Renal pelvis (tissue), 12 donors: Measurements from ENCODE around the gene HSD17B8. TPM values are rescaled to one million over a fixed set of nuclear protein-coding genes. Genes with fewer than 3 reads are reported as not detected.
A peak's percentile ranks its signal among the peaks of the same experiment; 100 is the strongest.

Source experiments
- DNase-seq: peaks from one replicate; pipeline ENCODE4 v3.0.0-alpha.2; 2013
- long read RNA-seq, 16 experiments: transcript quantifications; one replicate each; lab custom pipeline, GENCODE V29; 2026
- polyA plus RNA-seq, 3 donors: library from polyadenylated mRNA; unstranded; fragments of 120-200 nt; gene quantifications; one replicate each; pipeline ENCODE4 v1.2.1, GENCODE V29; 2013; ENCODE audit not compliant: insufficient read length in 3 of 3

Gene HSD17B8
- polyA plus RNA-seq: 10 to 100 TPM; 28.0 to 31.6 (median 31.2) TPM
- long read RNA-seq, donor 1, transcript HSD17B8-203 (9 exons, 990 nt): major isoform, 10 of 10 reads
- long read RNA-seq, donor 1, partial matches to known transcripts: 0 of 10 reads
- long read RNA-seq, donor 1, other reads (novel, unspliced or antisense): 0 of 10 reads
- long read RNA-seq, donor 2, transcript HSD17B8-203 (9 exons, 990 nt): major isoform, 25 of 32 reads
- long read RNA-seq, donor 2, partial matches to known transcripts: 7 of 32 reads
- long read RNA-seq, donor 2, other reads (novel, unspliced or antisense): 0 of 32 reads
- long read RNA-seq, donor 3, transcript HSD17B8-203 (9 exons, 990 nt): major isoform, 11 of 11 reads
- long read RNA-seq, donor 3, partial matches to known transcripts: 0 of 11 reads
- long read RNA-seq, donor 3, other reads (novel, unspliced or antisense): 0 of 11 reads
- long read RNA-seq, donor 4, transcript HSD17B8-203 (9 exons, 990 nt): major isoform, 12 of 12 reads
- long read RNA-seq, donor 4, partial matches to known transcripts: 0 of 12 reads
- long read RNA-seq, donor 4, other reads (novel, unspliced or antisense): 0 of 12 reads
- long read RNA-seq, donor 5, transcript HSD17B8-203 (9 exons, 990 nt): major isoform, 9 of 9 reads
- long read RNA-seq, donor 5, partial matches to known transcripts: 0 of 9 reads
- long read RNA-seq, donor 5, other reads (novel, unspliced or antisense): 0 of 9 reads
- long read RNA-seq, donor 6, transcript HSD17B8-203 (9 exons, 990 nt): major isoform, 9 of 9 reads
- long read RNA-seq, donor 6, partial matches to known transcripts: 0 of 9 reads
- long read RNA-seq, donor 6, other reads (novel, unspliced or antisense): 0 of 9 reads
- long read RNA-seq, donor 7, transcript HSD17B8-203 (9 exons, 990 nt): major isoform, 26 of 26 reads
- long read RNA-seq, donor 7, partial matches to known transcripts: 0 of 26 reads
- long read RNA-seq, donor 7, other reads (novel, unspliced or antisense): 0 of 26 reads
- long read RNA-seq, donor 8, partial matches to known transcripts: 0 of 3 reads
- long read RNA-seq, donor 8, other reads (novel, unspliced or antisense): 0 of 3 reads
- long read RNA-seq, donor 9, transcript HSD17B8-203 (9 exons, 990 nt): major isoform, 17 of 17 reads
- long read RNA-seq, donor 9, partial matches to known transcripts: 0 of 17 reads
- long read RNA-seq, donor 9, other reads (novel, unspliced or antisense): 0 of 17 reads
- long read RNA-seq, donor 10, transcript HSD17B8-203 (9 exons, 990 nt): major isoform, 12 of 12 reads
- long read RNA-seq, donor 10, partial matches to known transcripts: 0 of 12 reads
- long read RNA-seq, donor 10, other reads (novel, unspliced or antisense): 0 of 12 reads
- long read RNA-seq, donor 11, transcript HSD17B8-203 (9 exons, 990 nt): major isoform, 17 of 18 reads
- long read RNA-seq, donor 11, partial matches to known transcripts: 0 of 18 reads
- long read RNA-seq, donor 11, other reads (novel, unspliced or antisense): 0 of 18 reads
- long read RNA-seq, donor 12, transcript HSD17B8-203 (9 exons, 990 nt): major isoform, 11 of 11 reads
- long read RNA-seq, donor 12, partial matches to known transcripts: 0 of 11 reads
- long read RNA-seq, donor 12, other reads (novel, unspliced or antisense): 0 of 11 reads
- long read RNA-seq, donor 13, transcript HSD17B8-203 (9 exons, 990 nt): major isoform, 9 of 9 reads
- long read RNA-seq, donor 13, partial matches to known transcripts: 0 of 9 reads
- long read RNA-seq, donor 13, other reads (novel, unspliced or antisense): 0 of 9 reads
- long read RNA-seq, donor 14, transcript HSD17B8-203 (9 exons, 990 nt): major isoform, 20 of 21 reads
- long read RNA-seq, donor 14, partial matches to known transcripts: 0 of 21 reads
- long read RNA-seq, donor 14, other reads (novel, unspliced or antisense): 0 of 21 reads
- long read RNA-seq, donor 15, transcript HSD17B8-203 (9 exons, 990 nt): major isoform, 21 of 21 reads
- long read RNA-seq, donor 15, partial matches to known transcripts: 0 of 21 reads
- long read RNA-seq, donor 15, other reads (novel, unspliced or antisense): 0 of 21 reads
- long read RNA-seq, donor 16, transcript HSD17B8-203 (9 exons, 990 nt): major isoform, 15 of 15 reads
- long read RNA-seq, donor 16, partial matches to known transcripts: 0 of 15 reads
- long read RNA-seq, donor 16, other reads (novel, unspliced or antisense): 0 of 15 reads

GRCh38 chr6:33204415-33205190 is at the start of gene HSD17B8:
Gene HSD17B8 (plus strand): TSS chr6:33204655. CDS start chr6:33204669, 14 bp downstream.
- DNase-seq: peak; percentile 93

GRCh38 chr6:33156561-33156960 is 47.9 kb upstream of the HSD17B8 start:
- no peak for DNase-seq

GRCh38 chr6:33156964-33157363 is 47.5 kb upstream of the HSD17B8 start:
- no peak for DNase-seq

GRCh38 chr6:33160096-33160495 is 44.4 kb upstream of the HSD17B8 start:
- no peak for DNase-seq

GRCh38 chr6:33160728-33161344 is 43.6 kb upstream of the HSD17B8 start:
- no peak for DNase-seq

GRCh38 chr6:33161354-33162331 is 42.8 kb upstream of the HSD17B8 start:
- DNase-seq: peak; percentile 53

- no peak for DNase-seq
Measured at GRCh38 chr6:33163540-33163939, 40.9 kb upstream of the HSD17B8 start.

- DNase-seq: no peak
Measured at GRCh38 chr6:33164176-33164575, 40.3 kb upstream of the HSD17B8 start.

- DNase-seq: no peak
Measured at GRCh38 chr6:33164665-33165373, 39.6 kb upstream of the HSD17B8 start.

GRCh38 chr6:33165581-33166258 is 38.7 kb upstream of the HSD17B8 start:
- no peak for DNase-seq

GRCh38 chr6:33166363-33166762 is 38.1 kb upstream of the HSD17B8 start:
- DNase-seq: no peak

GRCh38 chr6:33166811-33167210 is 37.6 kb upstream of the HSD17B8 start:
- DNase-seq: no peak

GRCh38 chr6:33167374-33168283 is 36.8 kb upstream of the HSD17B8 start:
- no peak for DNase-seq

- no peak for DNase-seq
Measured at GRCh38 chr6:33168284-33168601, 36.2 kb upstream of the HSD17B8 start.

- DNase-seq: no peak
Measured at GRCh38 chr6:33168639-33169038, 35.8 kb upstream of the HSD17B8 start.
